Measurements from ENCODE around the gene CDH20.

The CDH20 gene

GRCh38 chr18:61474341-61474740 lies 141.1 kb downstream of the CDH20 start:
- no peak for DNase-seq

DNA sequence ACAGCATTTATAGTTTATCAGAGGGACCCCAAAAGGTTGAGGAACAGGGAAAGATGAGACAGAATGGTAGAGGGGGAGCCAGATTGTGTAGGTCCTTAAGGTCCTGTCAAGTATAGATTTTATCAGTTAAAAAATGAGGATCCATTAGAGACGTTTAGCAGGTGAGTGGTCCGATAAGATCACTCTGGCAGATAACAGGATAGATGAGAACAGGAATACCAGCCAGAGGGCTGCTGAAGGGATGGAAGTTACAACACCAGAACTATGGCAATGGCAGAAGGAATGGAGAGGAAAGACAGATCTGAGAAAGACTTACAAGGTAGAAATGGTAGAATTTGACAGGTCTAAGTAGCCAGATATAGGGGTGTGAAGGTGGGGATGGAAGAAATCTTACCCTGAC lies 141.7 kb downstream of the CDH20 start:
- no peaks in the 10 kb centered on the region for H3K4me1 Mint-ChIP-seq
- no peaks in the 10 kb centered on the region for H3K36me3 Mint-ChIP-seq
- no peak overlapping the region for H3K4me3 Mint-ChIP-seq
- ATAC-seq (replicated peaks) (no peak), DNase-seq (no peak)
- no peak overlapping the region for H3K27ac Mint-ChIP-seq
- peaks cover 2 to 4% of the 10 kb centered on the region in 2 donors for H3K9me3 Mint-ChIP-seq
- H3K27me3 Mint-ChIP-seq = peaks cover 12% of the 10 kb centered on the region in 2 donors

More at GRCh38 chr18:61474341-61474740, 141.1 kb downstream of the CDH20 start:
- ATAC-seq (replicated peaks) = no peak
- Mint-ChIP-seq H3K4me3 (no peak overlapping the region), H3K9me3 (peaks cover 0 to under 1% of the 10 kb centered on the region in 2 donors), H3K27me3 (peaks cover 12% of the 10 kb centered on the region in 2 donors), H3K27ac (no peak overlapping the region), H3K36me3 (no peaks in the 10 kb centered on the region), H3K4me1 (no peaks in the 10 kb centered on the region)

- H3K4me3 Mint-ChIP-seq = no peak overlapping the region
- DNase-seq (no peak), ATAC-seq (replicated peaks) (no peak)
- H3K27me3 Mint-ChIP-seq = peaks cover 12 to 15% of the 10 kb centered on the region in 2 donors
- peaks cover 2 to 4% of the 10 kb centered on the region in 2 donors for H3K9me3 Mint-ChIP-seq
- H3K36me3 Mint-ChIP-seq = no peaks in the 10 kb centered on the region
- H3K4me1 Mint-ChIP-seq = no peaks in the 10 kb centered on the region
- H3K27ac Mint-ChIP-seq = no peak overlapping the region
These were observed 142.7 kb downstream of the CDH20 start for GRCh38 chr18:61475931-61476330.

DNA sequence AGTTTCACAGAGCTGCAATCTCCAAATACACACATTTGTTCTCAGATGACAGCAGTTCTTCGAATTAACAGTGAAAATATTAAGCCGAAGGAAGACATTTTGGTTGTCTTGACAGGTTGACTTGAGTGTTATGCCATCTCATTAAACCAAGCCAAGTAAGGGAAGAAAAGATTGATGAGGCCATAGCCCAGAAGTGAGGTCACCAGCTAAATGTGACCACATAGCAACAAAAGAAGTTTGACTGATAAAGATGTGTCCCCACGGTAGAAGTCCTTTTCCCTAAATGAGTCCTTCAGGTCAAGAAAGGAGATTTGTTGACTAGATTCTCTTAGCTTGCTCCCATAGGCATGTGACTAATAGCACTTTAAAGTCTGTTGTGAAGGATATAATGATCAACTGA lies 156.1 kb downstream of the CDH20 start:
- Mint-ChIP-seq H3K27ac (no peak overlapping the region), H3K4me1 (no peaks in the 10 kb centered on the region), H3K9me3 (no peaks in the 10 kb centered on the region), H3K27me3 (peaks cover 5 to 11% of the 10 kb centered on the region in 2 donors), H3K36me3 (no peaks in the 10 kb centered on the region), H3K4me3 (no peak overlapping the region)
- no peak for DNase-seq
- ATAC-seq (replicated peaks) = no peak

GRCh38 chr18:61496374-61496773 lies 163.1 kb downstream of the CDH20 start:
- no peaks in the 10 kb centered on the region for H3K36me3 Mint-ChIP-seq
- H3K9me3 Mint-ChIP-seq = no peaks in the 10 kb centered on the region
- no peaks in the 10 kb centered on the region for H3K4me1 Mint-ChIP-seq
- H3K27ac Mint-ChIP-seq = no peak overlapping the region
- DNase-seq = no peak
- H3K27me3 Mint-ChIP-seq = no peaks in the 10 kb centered on the region
- no peak for ATAC-seq (replicated peaks)
- no peak overlapping the region for H3K4me3 Mint-ChIP-seq

DNA sequence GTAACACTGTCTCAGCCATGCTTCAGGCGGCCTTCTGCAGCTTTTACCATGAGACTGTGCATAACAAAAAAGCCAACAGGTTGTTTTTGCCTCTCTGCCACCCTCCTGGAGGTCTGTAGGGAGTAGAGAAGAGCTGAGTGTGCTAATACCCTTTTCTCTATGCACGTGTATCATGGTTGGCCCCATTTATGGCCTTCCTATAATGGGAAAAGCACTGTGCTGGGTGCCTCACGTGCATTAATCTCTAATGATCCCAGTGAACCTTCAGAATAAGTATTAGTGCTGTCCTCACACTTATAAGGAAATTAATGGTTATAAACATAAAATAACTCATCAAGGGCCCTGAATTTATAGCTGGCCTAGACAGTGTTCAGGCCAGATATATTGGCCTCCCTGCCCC lies 164.2 kb downstream of the CDH20 start:
- H3K36me3 Mint-ChIP-seq = no peaks in the 10 kb centered on the region
- peaks cover 0 to 3% of the 10 kb centered on the region in 2 donors for H3K27me3 Mint-ChIP-seq
- no peak overlapping the region for H3K27ac Mint-ChIP-seq
- no peak overlapping the region for H3K4me3 Mint-ChIP-seq
- H3K9me3 Mint-ChIP-seq = no peaks in the 10 kb centered on the region
- DNase-seq (no peak), ATAC-seq (replicated peaks) (no peak)
- no peaks in the 10 kb centered on the region for H3K4me1 Mint-ChIP-seq

DNA sequence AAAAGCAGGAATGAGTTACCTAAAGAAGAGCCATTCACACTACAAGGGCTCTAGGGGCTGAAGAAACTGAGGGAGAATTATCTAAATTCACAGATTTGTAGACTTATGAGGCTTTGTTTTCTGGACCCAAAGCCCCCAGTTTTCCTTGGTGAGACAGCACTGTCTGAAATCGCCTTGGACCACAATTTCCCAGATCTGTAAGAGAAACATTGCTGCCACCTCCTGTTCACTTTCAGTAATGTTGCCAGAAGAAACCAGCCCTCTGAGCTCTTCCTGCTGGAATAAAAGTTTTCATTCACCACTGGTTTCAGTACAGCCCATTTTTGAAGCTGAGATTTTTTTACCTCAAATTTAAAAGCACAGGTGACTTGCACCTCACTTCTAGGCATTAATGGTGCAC lies 169.2 kb downstream of the CDH20 start:
- no peaks in the 10 kb centered on the region for H3K9me3 Mint-ChIP-seq
- ATAC-seq (replicated peaks) (peak; percentile 38 to 49), DNase-seq (peak; percentile 6)
- H3K27me3 Mint-ChIP-seq = peaks cover 12 to 13% of the 10 kb centered on the region in 2 donors
- H3K4me3 Mint-ChIP-seq = no peak overlapping the region
- no peak overlapping the region for H3K27ac Mint-ChIP-seq
- no peaks in the 10 kb centered on the region for H3K36me3 Mint-ChIP-seq
- no peaks in the 10 kb centered on the region for H3K4me1 Mint-ChIP-seq

- ATAC-seq (replicated peaks) (no peak), DNase-seq (no peak)
- Mint-ChIP-seq H3K27me3 (peaks cover 12 to 13% of the 10 kb centered on the region in 2 donors), H3K9me3 (peaks cover 2 to 4% of the 10 kb centered on the region in 2 donors), H3K36me3 (no peaks in the 10 kb centered on the region), H3K4me1 (no peaks in the 10 kb centered on the region), H3K27ac (no peak overlapping the region), H3K4me3 (no peak overlapping the region)
These were observed 170.5 kb downstream of the CDH20 start for GRCh38 chr18:61503688-61504087.

GRCh38 chr18:61528961-61529360 lies 195.7 kb downstream of the CDH20 start:
- ATAC-seq (replicated peaks) (no peak), DNase-seq (no peak)
- Mint-ChIP-seq H3K4me3 (no peak overlapping the region), H3K4me1 (no peaks in the 10 kb centered on the region), H3K36me3 (no peaks in the 10 kb centered on the region), H3K27ac (no peak overlapping the region), H3K27me3 (peaks cover 4 to 5% of the 10 kb centered on the region in 2 donors), H3K9me3 (no peaks in the 10 kb centered on the region)

DNA sequence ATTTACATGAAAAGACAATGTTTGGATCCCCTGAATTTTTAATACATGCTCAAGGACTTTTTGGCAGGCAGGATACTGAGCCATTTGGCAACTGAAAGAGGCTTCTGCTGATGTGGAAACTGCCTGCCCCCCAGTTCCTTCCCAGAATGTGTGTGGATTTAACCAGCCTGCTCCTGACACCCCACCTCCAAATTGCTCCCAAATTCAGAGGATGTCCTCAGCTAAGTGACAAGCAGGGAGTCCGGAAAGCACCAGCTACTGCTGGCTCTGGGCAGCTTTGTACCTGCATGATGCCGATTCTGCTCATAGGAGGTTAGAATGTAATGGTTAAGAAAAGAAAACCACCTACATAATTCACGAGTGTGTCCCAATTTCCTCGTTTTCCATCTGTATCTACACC lies 197.5 kb downstream of the CDH20 start:
- ATAC-seq (replicated peaks) = no peak
- no peak overlapping the region for H3K4me3 Mint-ChIP-seq
- no peak for DNase-seq
- no peaks in the 10 kb centered on the region for H3K9me3 Mint-ChIP-seq
- H3K36me3 Mint-ChIP-seq = no peaks in the 10 kb centered on the region
- H3K27ac Mint-ChIP-seq = no peak overlapping the region
- peaks cover 4 to 13% of the 10 kb centered on the region in 2 donors for H3K27me3 Mint-ChIP-seq
- H3K4me1 Mint-ChIP-seq = no peaks in the 10 kb centered on the region

GRCh38 chr18:61531182-61531581 lies 198.0 kb downstream of the CDH20 start:
- no peak for ATAC-seq (replicated peaks)
- Mint-ChIP-seq H3K9me3 (no peaks in the 10 kb centered on the region), H3K4me1 (no peaks in the 10 kb centered on the region), H3K36me3 (no peaks in the 10 kb centered on the region), H3K4me3 (no peak overlapping the region), H3K27ac (no peak overlapping the region), H3K27me3 (peaks cover 4 to 13% of the 10 kb centered on the region in 2 donors)
- no peak for DNase-seq

GRCh38 chr18:61531891-61532290 lies 198.7 kb downstream of the CDH20 start:
- H3K27ac Mint-ChIP-seq = no peak overlapping the region
- H3K27me3 Mint-ChIP-seq = peaks cover 4 to 13% of the 10 kb centered on the region in 2 donors
- no peaks in the 10 kb centered on the region for H3K9me3 Mint-ChIP-seq
- DNase-seq (no peak), ATAC-seq (replicated peaks) (no peak)
- no peaks in the 10 kb centered on the region for H3K36me3 Mint-ChIP-seq
- H3K4me1 Mint-ChIP-seq = no peaks in the 10 kb centered on the region
- no peak overlapping the region for H3K4me3 Mint-ChIP-seq

DNA sequence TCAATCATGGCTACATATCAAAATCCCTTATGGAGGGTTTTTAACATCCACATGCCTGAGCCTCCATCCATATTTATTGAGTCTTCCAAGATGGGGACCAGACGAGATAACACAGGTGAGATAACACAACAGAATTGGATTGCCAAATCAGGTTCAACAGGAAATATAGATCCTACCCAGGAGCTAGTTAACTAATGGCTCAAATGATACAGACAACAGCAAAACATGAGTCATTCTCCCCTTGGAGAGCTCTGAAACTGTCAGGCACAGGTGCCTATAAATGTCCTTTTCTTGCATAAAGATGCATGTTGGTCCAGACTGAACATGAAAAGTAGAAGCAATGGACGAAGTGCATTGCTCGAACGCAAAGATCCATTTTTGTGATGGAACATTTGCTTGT lies 202.2 kb downstream of the CDH20 start:
- Mint-ChIP-seq H3K9me3 (no peaks in the 10 kb centered on the region), H3K4me3 (no peak overlapping the region), H3K36me3 (no peaks in the 10 kb centered on the region), H3K4me1 (no peaks in the 10 kb centered on the region), H3K27me3 (peaks cover 3 to 8% of the 10 kb centered on the region in 2 donors), H3K27ac (no peak overlapping the region)
- ATAC-seq (replicated peaks) (no peak), DNase-seq (no peak)

- Mint-ChIP-seq H3K4me1 (no peaks in the 10 kb centered on the region), H3K36me3 (no peaks in the 10 kb centered on the region), H3K4me3 (no peak overlapping the region), H3K27me3 (peaks cover 3 to 11% of the 10 kb centered on the region in 2 donors), H3K27ac (no peak overlapping the region), H3K9me3 (no peaks in the 10 kb centered on the region)
- DNase-seq (no peak), ATAC-seq (replicated peaks) (no peak)
These were observed 208.4 kb downstream of the CDH20 start for GRCh38 chr18:61541673-61542072.

DNA sequence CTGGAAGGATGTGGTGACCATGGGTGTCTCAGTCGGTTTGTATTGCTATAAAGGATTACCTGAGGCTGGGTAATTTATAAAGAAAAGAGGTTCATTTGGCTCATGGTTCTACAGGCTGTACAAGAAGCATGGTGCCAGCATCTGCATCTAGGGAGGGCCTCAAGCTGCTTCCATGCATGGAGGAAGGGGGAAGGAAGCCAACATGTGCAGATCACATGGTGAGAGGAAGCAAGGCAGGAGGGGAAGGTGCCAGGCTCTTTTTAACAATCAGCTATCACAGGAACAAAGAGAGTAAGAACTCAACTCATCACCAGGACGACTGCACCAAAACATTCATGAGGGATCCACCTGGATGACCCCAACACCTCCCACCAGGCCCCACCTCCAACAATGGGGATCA lies 209.4 kb downstream of the CDH20 start:
- no peak overlapping the region for H3K27ac Mint-ChIP-seq
- peaks cover 3 to 11% of the 10 kb centered on the region in 2 donors for H3K27me3 Mint-ChIP-seq
- no peaks in the 10 kb centered on the region for H3K9me3 Mint-ChIP-seq
- no peak overlapping the region for H3K4me3 Mint-ChIP-seq
- no peaks in the 10 kb centered on the region for H3K36me3 Mint-ChIP-seq
- no peak for ATAC-seq (replicated peaks)
- no peak for DNase-seq
- H3K4me1 Mint-ChIP-seq = no peaks in the 10 kb centered on the region

GRCh38 chr18:61543518-61543917 lies 210.3 kb downstream of the CDH20 start:
- Mint-ChIP-seq H3K4me1 (no peaks in the 10 kb centered on the region), H3K4me3 (no peak overlapping the region), H3K27me3 (peaks cover 3 to 11% of the 10 kb centered on the region in 2 donors), H3K36me3 (no peaks in the 10 kb centered on the region), H3K9me3 (no peaks in the 10 kb centered on the region), H3K27ac (no peak overlapping the region)
- DNase-seq (no peak), ATAC-seq (replicated peaks) (no peak)
